HuH-7.5 (cell line): Measurements from ENCODE around the gene ACOXL.

Experiments used
- DNase-seq: peaks from one replicate; pipeline ENCODE4 v3.0.0; 2011; ENCODE audit warnings: low spot score

The ACOXL gene

DNA sequence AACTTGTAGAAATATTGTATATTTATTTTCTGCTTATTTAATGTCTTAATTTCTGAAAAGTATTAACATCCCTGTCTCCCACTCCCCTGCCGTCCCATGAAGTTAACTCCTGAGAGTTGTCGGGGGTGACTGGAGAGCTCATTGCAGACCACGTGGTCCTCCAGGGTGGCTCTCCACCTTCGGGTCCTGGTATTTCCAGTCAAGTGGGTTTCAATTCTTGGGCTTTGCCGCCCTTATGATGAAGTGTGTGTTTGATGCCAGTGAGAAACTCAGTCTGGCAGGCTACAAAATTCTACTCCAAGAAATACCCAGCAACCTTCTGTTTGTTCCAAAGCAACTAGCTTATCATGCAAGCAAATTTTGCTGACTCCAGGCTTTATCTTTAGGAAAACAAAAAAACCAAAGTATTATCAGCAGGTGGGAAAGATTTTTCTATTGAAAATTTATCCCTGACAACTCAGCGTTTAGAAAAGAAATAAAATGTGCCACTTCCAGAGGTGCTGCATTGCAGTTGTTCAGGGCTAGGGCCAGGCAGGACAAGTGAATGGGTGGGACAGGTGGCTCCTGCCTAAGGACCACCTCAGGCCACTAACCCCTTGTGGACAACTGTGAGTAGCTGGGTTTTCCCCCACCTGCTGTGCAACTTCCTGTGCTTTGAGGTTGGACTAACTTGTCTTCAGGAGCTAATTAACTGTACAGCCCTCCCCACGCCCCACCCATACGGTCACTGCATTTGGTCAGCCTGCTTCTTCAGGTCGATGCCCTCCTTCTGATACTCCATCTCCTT lies 434.9 kb downstream of the ACOXL start:
- DNase-seq, result no peak

DNA sequence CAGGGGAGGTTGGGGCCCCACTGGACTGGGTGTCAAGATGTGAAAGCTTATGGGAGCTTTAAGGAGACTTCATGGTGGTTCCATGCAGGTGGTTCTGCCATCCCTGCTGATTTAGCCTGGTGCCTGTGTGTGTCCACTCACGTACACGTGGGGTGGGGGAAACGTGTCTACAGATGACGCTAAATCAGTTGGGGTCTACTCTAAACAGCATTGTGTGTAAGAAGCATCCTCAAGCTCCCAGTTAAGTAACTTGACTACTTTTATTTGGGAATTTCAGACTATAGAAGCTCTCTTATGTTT lies 435.4 kb downstream of the ACOXL start:
- no peak for DNase-seq
